ENCODE results near the gene ZNF768. TPM values are rescaled to one million over a fixed set of nuclear protein-coding genes. Genes with fewer than 3 reads are reported as not detected.

ZNF768 gene
- 36.4 and 37.1 TPM in 2 replicates for total RNA-seq
- long read RNA-seq, partial matches to known transcripts: 0 of 1 reads
- long read RNA-seq, other reads (novel, unspliced or antisense): 0 of 1 reads

DNA sequence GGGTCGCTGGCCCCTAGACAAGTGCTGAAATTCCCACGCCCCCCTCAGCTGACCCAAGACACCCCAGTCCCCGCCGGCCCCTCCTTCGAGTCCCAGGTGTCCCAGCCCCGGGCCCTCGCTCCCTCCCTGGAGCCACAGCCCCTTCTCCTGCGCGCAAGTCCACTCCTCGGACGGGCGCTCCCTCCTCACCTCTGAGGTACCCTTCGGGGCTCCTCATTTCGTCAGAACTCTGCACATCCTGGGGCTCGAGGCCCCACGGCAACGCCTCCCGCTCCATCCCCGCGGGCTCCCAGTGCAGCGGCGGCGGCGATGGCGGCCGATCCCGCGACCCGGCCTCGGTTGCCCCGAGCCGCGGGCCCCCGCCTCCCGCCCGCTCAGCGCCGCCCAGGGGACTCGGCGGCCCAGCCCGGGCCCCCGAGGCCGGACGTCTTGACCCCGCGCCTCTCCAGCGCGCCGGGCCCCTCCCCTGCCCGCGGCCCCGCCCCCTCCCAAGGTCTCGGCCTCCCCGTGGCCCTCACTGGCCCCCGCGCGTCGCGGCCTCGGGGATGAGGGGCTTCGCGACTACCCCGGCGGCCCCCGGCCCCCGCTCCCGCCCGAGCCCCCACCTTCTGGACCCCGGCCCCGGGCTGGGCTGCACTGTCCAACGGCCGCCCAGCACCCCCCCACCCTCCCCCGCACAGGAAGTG lies at the start of gene ZNF768:
TSS of gene ZNF768 (minus strand) at position 430 of the 686 bp plus-strand sequence. CDS start at position 277, 153 bp downstream.
- no peak for TF ChIP-seq CTCF (IDR thresholded peaks at IDR 0.05)
- Mint-ChIP-seq H3K9me3 (ENCODE audit: unreplicated experiment) (no peaks in the 10 kb centered on the region), H3K36me3 (ENCODE audit: unreplicated experiment) (peaks cover 3% of the 10 kb centered on the region), H3K27ac (ENCODE audit: unreplicated experiment) (peak within 1 kb of the TSS; percentile 96), H3K4me1 (ENCODE audit: unreplicated experiment) (peaks cover 19% of the 10 kb centered on the region), H3K27me3 (ENCODE audit: unreplicated experiment) (no peaks in the 10 kb centered on the region), H3K4me3 (ENCODE audit: unreplicated experiment) (peak within 1 kb of the TSS; percentile 79)
- DNase-seq (ENCODE audit: extremely low spot score, unreplicated experiment): no peak

DNA sequence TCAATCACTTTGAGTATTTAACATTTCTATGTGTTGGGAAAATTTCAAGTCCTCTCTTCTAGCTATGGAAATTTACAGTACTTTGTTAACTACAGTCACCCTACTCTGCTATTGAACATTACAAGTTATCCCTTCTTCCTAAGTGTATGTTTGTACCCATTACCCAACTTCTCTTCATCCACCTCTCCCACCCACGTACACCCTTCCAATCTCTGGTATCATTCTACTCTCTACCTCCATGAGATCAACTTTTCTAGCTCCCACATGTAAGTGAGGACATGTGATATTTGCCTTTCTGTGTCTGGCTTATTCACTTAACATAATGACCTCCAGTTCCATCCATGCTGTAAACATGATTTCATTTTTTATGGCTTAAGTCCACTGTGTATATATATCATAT lies 48.3 kb upstream of the ZNF768 start:
- no peak for TF ChIP-seq CTCF (IDR thresholded peaks at IDR 0.05)
- Mint-ChIP-seq H3K4me3 (ENCODE audit: unreplicated experiment) (no peak overlapping the region), H3K9me3 (ENCODE audit: unreplicated experiment) (no peaks in the 10 kb centered on the region), H3K27me3 (ENCODE audit: unreplicated experiment) (no peaks in the 10 kb centered on the region), H3K36me3 (ENCODE audit: unreplicated experiment) (peaks cover 2% of the 10 kb centered on the region), H3K27ac (ENCODE audit: unreplicated experiment) (no peak overlapping the region), H3K4me1 (ENCODE audit: unreplicated experiment) (peaks cover 19% of the 10 kb centered on the region)
- no peak for DNase-seq (ENCODE audit: extremely low spot score, unreplicated experiment)

DNA sequence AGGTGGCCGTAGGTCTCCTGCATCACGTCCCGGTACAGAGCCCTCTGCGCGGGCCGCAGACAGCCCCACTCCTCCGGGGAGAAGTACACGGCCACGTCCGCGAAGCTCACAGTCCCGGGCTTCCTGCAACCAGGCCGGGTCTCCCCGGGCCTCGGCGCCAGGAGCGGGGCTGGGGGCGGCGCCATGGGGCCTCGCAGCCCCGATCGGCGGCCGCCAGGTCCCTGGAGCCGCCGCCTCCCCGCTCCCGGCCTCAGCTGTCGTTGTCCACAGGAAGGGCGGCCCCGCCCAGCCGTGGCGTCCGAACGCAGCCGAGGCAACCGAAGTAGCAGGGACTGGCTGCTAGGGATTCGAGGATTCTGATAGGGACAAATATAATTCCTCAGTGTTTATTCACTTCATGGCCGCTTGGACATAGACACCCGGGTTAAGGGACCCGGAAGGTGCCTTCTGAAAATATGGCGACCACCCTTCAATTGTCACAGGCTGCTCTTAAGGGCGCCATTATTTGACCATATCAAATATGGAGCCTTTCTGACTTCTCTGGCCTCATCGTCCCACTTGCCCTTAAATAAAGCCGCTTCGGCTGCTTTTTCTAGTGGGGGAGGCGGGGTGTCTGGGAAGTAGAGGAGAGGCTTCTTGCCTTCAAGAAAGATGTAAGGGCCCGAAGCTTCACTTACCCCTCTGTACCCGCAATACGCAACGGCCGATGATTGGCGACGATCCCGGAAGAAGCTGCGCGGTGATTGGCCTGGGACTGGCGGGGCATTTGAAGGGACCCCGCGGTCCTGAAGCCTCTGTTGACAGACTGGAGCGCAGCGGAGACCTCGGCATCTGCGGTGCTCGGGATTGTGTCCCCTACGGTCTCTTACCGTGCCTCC lies 45.3 kb upstream of the ZNF768 start, which contains the start of gene ZNF688:
TSS of gene ZNF688 (minus strand) at position 270 of the 878 bp plus-strand sequence. CDS start at position 185, 85 bp downstream.
- Mint-ChIP-seq H3K9me3 (ENCODE audit: unreplicated experiment) (no peaks in the 10 kb centered on the region), H3K4me3 (ENCODE audit: unreplicated experiment) (peak within 1 kb of the TSS; percentile 90), H3K27ac (ENCODE audit: unreplicated experiment) (peak within 1 kb of the TSS; percentile 98), H3K27me3 (ENCODE audit: unreplicated experiment) (no peaks in the 10 kb centered on the region), H3K4me1 (ENCODE audit: unreplicated experiment) (peaks cover 19% of the 10 kb centered on the region), H3K36me3 (ENCODE audit: unreplicated experiment) (no peaks in the 10 kb centered on the region)
- TF ChIP-seq CTCF (IDR thresholded peaks at IDR 0.05): no peak
- DNase-seq (ENCODE audit: extremely low spot score, unreplicated experiment): peak; percentile 97

DNA sequence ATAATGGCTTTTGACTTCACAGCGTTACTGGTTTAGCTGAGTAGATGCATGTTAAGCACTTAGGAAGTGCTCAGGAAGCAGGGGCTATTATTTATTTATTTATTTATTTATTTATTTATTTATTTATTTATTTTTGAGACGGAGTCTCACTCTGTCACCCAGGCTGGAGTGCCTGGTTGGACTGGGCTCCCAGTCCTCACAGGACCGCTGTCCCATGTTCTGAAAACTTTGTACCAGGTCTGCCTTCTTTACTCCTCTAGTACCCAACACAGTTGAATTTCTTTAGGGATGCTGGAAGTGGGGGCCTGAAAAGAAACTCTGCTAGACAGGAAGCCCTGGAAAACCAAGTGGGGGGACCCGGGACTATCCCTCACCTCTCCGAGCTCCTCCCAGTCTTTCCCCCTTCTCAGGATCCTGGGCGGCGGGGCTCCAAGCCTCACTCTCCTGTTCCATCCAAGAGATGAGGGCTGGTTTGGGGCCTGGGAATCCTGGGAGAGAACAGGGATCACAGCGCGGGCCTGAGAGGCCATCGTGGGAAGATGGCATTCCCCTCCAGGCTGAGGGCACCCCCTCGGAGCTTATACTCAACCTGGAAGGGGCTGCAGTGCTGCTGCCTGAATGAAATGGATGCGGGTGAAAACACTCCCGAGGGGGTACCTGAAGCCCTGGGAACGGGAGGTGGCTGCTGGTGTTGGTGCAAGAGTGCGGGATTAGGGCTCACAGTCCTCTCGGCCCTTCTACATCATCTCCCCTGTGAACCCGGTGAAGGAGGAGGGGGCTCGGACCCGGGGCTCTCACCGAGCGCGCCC lies 44.5 kb upstream of the ZNF768 start:
- Mint-ChIP-seq H3K9me3 (ENCODE audit: unreplicated experiment) (no peaks in the 10 kb centered on the region), H3K36me3 (ENCODE audit: unreplicated experiment) (no peaks in the 10 kb centered on the region), H3K4me1 (ENCODE audit: unreplicated experiment) (peaks cover 19% of the 10 kb centered on the region), H3K27ac (ENCODE audit: unreplicated experiment) (peak overlapping the region; percentile 98), H3K27me3 (ENCODE audit: unreplicated experiment) (peaks cover 3% of the 10 kb centered on the region), H3K4me3 (ENCODE audit: unreplicated experiment) (peak overlapping the region; percentile 90)
- no peak for DNase-seq (ENCODE audit: extremely low spot score, unreplicated experiment)
- no peak for TF ChIP-seq CTCF (IDR thresholded peaks at IDR 0.05)
